GM23338 (cell line): Measurements from ENCODE around the gene TUSC7.

Experiments
- CREB1 ChIP-seq: fragments of 250-450 bp; sonication (Bioruptor Pico); IDR thresholded peaks from 2 replicates; pipeline ENCODE4 v1.5.0; 2020; ENCODE audit warnings: low read depth, mild to moderate bottlenecking, moderate library complexity
- CTCF ChIP-seq, 2 experiments: fragments of 200-600 bp in 1 of 2; sonication (generic) in 1 of 2; conservative IDR thresholded peaks; 2 replicates each; pipeline versions ENCODE4 v1.5.1 to v1.6.1; 2016 to 2017; ENCODE audit warnings: antibody characterized with exemption in 2 of 2, low read depth in 2 of 2, mild to moderate bottlenecking in 2 of 2, moderate library complexity in 1 of 2
- EZH2 ChIP-seq: fragments of 200-600 bp; sonication (generic); IDR thresholded peaks from one replicate; pipeline ENCODE4 v1.8.0; 2017; ENCODE audit warnings: antibody characterized with exemption, mild to moderate bottlenecking, low read depth; ENCODE audit not compliant: unreplicated experiment
- EZH2phosphoT487 ChIP-seq: fragments of 200-600 bp; sonication (generic); IDR thresholded peaks from one replicate; pipeline ENCODE4 v1.8.1; 2018; ENCODE audit warnings: antibody characterized with exemption; ENCODE audit not compliant: unreplicated experiment
- JUNB ChIP-seq: IDR thresholded peaks from one replicate; pipeline ENCODE4 v1.6.1; 2016; ENCODE audit warnings: antibody characterized with exemption; ENCODE audit not compliant: unreplicated experiment
- POLR2AphosphoS5 ChIP-seq: IDR thresholded peaks from 2 replicates; pipeline ENCODE4 v1.6.1; 2016; ENCODE audit warnings: antibody characterized with exemption, low read depth
- REST ChIP-seq: IDR thresholded peaks from one replicate; pipeline ENCODE4 v1.6.1; 2018; ENCODE audit warnings: antibody characterized with exemption; ENCODE audit not compliant: unreplicated experiment
- STAT1 ChIP-seq: IDR thresholded peaks from one replicate; pipeline ENCODE4 v1.6.1; 2016; ENCODE audit warnings: antibody characterized with exemption; ENCODE audit not compliant: unreplicated experiment
- ZNF331 ChIP-seq: fragments of 250-450 bp; sonication (Bioruptor Pico); IDR thresholded peaks from 2 replicates; pipeline ENCODE4 v1.5.0; 2020; ENCODE audit warnings: low read depth, mild to moderate bottlenecking, moderate library complexity

- TF ChIP-seq CTCF (conservative IDR thresholded peaks at IDR 0.05; ENCODE audit: low read depth in 2 of 2) = no peak
- TF ChIP-seq POLR2AphosphoS5 = no peak
- no peak for TF ChIP-seq STAT1
- TF ChIP-seq CREB1 (CRISPR knock-in tag) = no peak
- TF ChIP-seq EZH2phosphoT487 = no peak
- no peak for TF ChIP-seq REST
- no peak for TF ChIP-seq EZH2
- TF ChIP-seq ZNF331 (CRISPR knock-in tag) = no peak
- no peak for TF ChIP-seq JUNB
These were observed 42.3 kb upstream of the TUSC7 start for GRCh38 chr3:116667324-116667723.
